MCF 10A (cell line): Measurements from ENCODE around the gene NUCKS1. TPM values are rescaled to one million over a fixed set of nuclear protein-coding genes. Genes with fewer than 3 reads are reported as not detected.
A peak's percentile ranks its signal among the peaks of the same experiment; 100 is the strongest.

ENCODE experiments used
- BruUV-seq: library from RNA; stranded (reverse); fragments of 400-500 nt; replicated peaks from 2 replicates; lab custom pipeline; 2021; lab: Mats Ljungman, UMichigan
- CTCF ChIA-PET: fragments of 300-600 bp; sonication (Branson Sonifier 250); formaldehyde crosslinking; extraction: SDS; loops from one replicate; lab custom pipeline; 2021; ENCODE audit warnings: antibody characterized with exemption, inconsistent platforms; lab: Yijun Ruan, JAX
- POLR2A ChIA-PET: fragments of 300-600, 350-650 bp; sonication (Branson Sonifier 250); formaldehyde crosslinking; extraction: SDS; loops from one replicate; lab custom pipeline; 2020; ENCODE audit warnings: antibody characterized with exemption, inconsistent platforms; lab: Yijun Ruan, JAX
- DNase-seq: peaks from one replicate; pipeline ENCODE4 v3.0.0-alpha.2; 2018; ENCODE audit not compliant: unreplicated experiment
- H3K27ac Mint-ChIP-seq: one replicate; pipeline ENCODE4 v1.8.0; 2022; ENCODE audit warnings: mild to moderate bottlenecking, low read depth, mixed read lengths; ENCODE audit not compliant: unreplicated experiment
- H3K27me3 Mint-ChIP-seq: one replicate; pipeline ENCODE4 v1.8.0; 2022; ENCODE audit warnings: mixed read lengths; ENCODE audit not compliant: insufficient read depth, unreplicated experiment
- H3K36me3 Mint-ChIP-seq: one replicate; pipeline ENCODE4 v1.8.0; 2022; ENCODE audit warnings: mild to moderate bottlenecking, moderate library complexity, mixed read lengths; ENCODE audit not compliant: insufficient read depth, unreplicated experiment
- H3K4me1 Mint-ChIP-seq: one replicate; pipeline ENCODE4 v1.8.0; 2022; ENCODE audit warnings: mixed read lengths; ENCODE audit not compliant: insufficient read depth, unreplicated experiment
- H3K4me3 Mint-ChIP-seq: one replicate; pipeline ENCODE4 v1.8.0; 2022; ENCODE audit warnings: mild to moderate bottlenecking, moderate library complexity, mixed read lengths; ENCODE audit not compliant: unreplicated experiment
- H3K9me3 Mint-ChIP-seq: one replicate; pipeline ENCODE4 v1.8.0; 2022; ENCODE audit warnings: mixed read lengths; ENCODE audit not compliant: unreplicated experiment
- intact Hi-C: fragments of 100-400 bp; cut with micrococcal nuclease; formaldehyde crosslinking; loops from 2 replicates; pipeline ENCODE4 v1.14.1; 2022
- total RNA-seq: library from RNA; stranded (reverse); gene quantifications from 2 replicates; pipeline ENCODE4 v1.2.3, GENCODE V29; 2022
- TF ChIP-seq, protein P1 (sequence below): fragments of 200-600 bp; IDR thresholded peaks from one replicate; pipeline ENCODE4 v1.8.0; 2022; ENCODE audit warnings: antibody characterized with exemption, mild to moderate bottlenecking; ENCODE audit not compliant: unreplicated experiment

NUCKS1 gene
- total RNA-seq, 1 experiment from 2014 or later = 615 TPM

DNA sequence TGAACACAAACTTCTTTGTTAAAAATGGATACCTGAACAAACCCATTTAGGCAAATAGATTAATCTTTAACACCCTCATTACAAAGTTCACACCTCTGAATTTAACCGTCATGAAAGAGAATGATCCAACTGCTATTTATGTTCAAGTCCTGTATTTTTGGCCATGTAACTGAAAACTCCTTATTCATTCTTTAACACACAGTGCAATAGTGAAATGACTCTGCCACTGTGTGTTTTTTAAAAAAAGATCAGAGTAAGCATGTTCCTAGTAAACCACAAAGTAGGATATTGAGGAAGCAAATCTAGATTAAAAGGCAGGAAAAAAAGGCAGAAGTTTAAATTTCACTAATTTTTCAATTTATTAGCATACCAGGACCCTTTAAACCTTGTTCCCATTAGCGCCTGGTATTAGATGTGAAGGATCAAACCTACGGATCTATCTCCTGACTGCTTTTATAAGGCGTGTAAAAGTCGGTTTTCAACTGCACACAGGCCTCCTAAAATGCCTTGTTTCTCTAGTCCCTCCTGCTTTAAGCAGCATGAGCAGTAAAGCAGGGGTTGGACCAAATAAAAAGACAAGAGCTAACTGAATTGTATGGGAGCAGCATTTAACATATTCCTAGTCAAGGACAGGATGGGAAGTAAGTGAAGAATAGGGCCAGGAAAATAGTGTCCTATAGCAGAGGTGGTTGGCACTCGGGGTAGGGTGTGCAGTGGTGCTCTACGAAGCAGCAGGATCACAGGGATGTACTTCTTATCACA lies 33.4 kb downstream of the NUCKS1 start:
- H3K4me1 Mint-ChIP-seq = peaks cover 15% of the 10 kb centered on the region
- CTCF ChIA-PET = interaction anchor here (1.5 kb wide), 1 partner anchor 125 kb away, joined by 3 read pairs; no protein-coding TSS in a partner anchor
- intact Hi-C loops = no loop called here
- no peak for DNase-seq
- peaks cover 97% of the 10 kb centered on the region for H3K36me3 Mint-ChIP-seq
- POLR2A ChIA-PET = no interaction called here
- H3K27ac Mint-ChIP-seq = peak overlapping the region; percentile 59
- TF ChIP-seq, protein P1, sequence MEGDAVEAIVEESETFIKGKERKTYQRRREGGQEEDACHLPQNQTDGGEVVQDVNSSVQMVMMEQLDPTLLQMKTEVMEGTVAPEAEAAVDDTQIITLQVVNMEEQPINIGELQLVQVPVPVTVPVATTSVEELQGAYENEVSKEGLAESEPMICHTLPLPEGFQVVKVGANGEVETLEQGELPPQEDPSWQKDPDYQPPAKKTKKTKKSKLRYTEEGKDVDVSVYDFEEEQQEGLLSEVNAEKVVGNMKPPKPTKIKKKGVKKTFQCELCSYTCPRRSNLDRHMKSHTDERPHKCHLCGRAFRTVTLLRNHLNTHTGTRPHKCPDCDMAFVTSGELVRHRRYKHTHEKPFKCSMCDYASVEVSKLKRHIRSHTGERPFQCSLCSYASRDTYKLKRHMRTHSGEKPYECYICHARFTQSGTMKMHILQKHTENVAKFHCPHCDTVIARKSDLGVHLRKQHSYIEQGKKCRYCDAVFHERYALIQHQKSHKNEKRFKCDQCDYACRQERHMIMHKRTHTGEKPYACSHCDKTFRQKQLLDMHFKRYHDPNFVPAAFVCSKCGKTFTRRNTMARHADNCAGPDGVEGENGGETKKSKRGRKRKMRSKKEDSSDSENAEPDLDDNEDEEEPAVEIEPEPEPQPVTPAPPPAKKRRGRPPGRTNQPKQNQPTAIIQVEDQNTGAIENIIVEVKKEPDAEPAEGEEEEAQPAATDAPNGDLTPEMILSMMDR = no peak
- no TSS peak for BruUV-seq
- H3K27me3 Mint-ChIP-seq = no peaks in the 10 kb centered on the region
- H3K4me3 Mint-ChIP-seq = no peak overlapping the region
- no peaks in the 10 kb centered on the region for H3K9me3 Mint-ChIP-seq

DNA sequence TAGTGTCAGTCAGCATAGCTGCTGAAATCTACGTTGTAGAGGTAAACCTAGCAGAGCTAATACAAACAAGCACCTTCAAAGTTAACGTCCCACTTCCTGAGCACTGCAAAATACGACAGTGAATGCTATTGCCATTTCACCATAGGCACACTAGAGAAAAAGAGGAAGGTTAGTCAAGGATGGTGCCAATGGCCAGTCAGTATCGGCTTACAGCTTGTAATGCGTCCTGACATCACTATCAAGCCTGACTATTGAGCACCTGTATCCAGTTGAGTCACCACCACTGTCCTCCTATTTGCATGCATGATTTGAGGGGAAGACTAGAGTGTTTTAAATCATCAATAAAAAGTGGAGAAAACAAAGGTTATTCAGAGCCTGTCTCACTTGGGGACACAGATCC lies 34.4 kb downstream of the NUCKS1 start:
- Mint-ChIP-seq H3K4me3 (no peak overlapping the region), H3K27ac (peak overlapping the region; percentile 59), H3K27me3 (no peaks in the 10 kb centered on the region), H3K36me3 (peaks cover 97% of the 10 kb centered on the region), H3K4me1 (peaks cover 20% of the 10 kb centered on the region), H3K9me3 (no peaks in the 10 kb centered on the region)
- BruUV-seq = no TSS peak
- intact Hi-C loops = no loop called here
- CTCF ChIA-PET = interaction anchor here (0.6 to 10.1 kb wide), 7 partner anchors 11 to 141 kb away, joined by 3 to 592 read pairs (median 11); no protein-coding TSS in a partner anchor
- POLR2A ChIA-PET = interaction anchor here (2.1 to 10.0 kb wide), 3 partner anchors 11 to 33 kb away, joined by 7 to 148 read pairs (median 10); partner anchors contain the start of gene NUCKS1
- TF ChIP-seq, protein P1 = no peak
- no peak for DNase-seq

DNA sequence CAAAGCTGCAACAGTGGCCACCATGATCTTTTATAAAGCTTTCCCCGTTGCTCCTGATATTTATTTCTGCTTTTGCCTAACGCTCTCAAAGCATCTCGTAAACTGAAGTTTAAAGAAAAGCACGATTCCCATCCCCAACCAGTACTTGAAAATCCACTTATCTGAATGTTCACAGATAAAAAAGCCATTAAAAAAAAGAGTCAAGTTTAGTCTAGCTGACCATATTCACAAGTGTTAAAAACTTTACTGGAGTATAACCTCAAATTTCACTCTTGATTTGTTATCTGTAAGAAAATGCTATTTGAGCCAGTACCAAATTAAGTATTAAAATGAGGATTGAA lies 35.1 kb downstream of the NUCKS1 start:
- peak overlapping the region; percentile 59 for H3K27ac Mint-ChIP-seq
- ChIA-PET POLR2A (interaction anchor here (0.5 to 10.0 kb wide), 15 partner anchors 12 to 1699 kb away, joined by 3 to 148 read pairs (median 5); partner anchors contain the start of genes ELK4, NUCKS1 and SLC45A3), CTCF (interaction anchor here (0.7 to 10.1 kb wide), 14 partner anchors 10 to 262 kb away, joined by 3 to 592 read pairs (median 6); no protein-coding TSS in a partner anchor)
- TF ChIP-seq, protein P1 = no peak
- H3K36me3 Mint-ChIP-seq = peaks cover 97% of the 10 kb centered on the region
- no peaks in the 10 kb centered on the region for H3K27me3 Mint-ChIP-seq
- no peak for DNase-seq
- intact Hi-C loops = no loop called here
- no peaks in the 10 kb centered on the region for H3K9me3 Mint-ChIP-seq
- peaks cover 21% of the 10 kb centered on the region for H3K4me1 Mint-ChIP-seq
- no peak overlapping the region for H3K4me3 Mint-ChIP-seq
- BruUV-seq = no TSS peak

DNA sequence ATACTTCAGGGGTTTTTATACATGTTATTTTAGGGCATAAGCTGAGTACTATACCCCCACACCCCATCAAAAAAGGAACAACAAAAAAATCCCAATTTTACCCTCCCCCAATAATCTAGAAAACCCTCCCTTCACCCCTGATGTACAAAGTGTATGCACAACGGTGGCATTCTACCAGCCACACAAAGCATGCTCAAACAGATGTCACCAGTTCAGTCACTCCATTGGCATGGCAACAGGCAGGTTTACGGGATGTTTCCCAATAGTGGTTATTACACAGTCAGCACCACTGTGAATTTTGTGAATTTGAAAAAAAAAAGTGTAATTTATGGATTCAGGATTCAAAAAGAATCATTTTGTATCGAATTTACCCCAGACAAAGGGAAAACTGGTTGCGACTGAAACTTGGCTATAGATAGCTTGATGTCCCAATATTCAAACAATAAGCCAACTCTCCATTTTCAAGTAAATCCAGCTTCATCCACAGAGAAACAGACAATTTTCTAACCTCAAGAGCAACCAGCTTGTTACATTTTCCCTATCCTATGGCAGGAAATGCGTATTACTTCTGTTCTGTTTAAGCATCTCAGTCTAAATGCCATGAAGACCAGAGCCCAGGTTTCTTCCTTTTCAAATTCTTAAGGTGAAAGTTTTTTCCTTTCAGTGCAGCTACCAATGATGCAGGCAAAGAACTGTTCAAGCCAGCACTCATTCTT lies 35.6 kb downstream of the NUCKS1 start:
- TF ChIP-seq, protein P1 = no peak
- Mint-ChIP-seq H3K4me1 (peaks cover 23% of the 10 kb centered on the region), H3K27me3 (no peaks in the 10 kb centered on the region), H3K36me3 (peaks cover 97% of the 10 kb centered on the region), H3K9me3 (no peaks in the 10 kb centered on the region), H3K27ac (peak overlapping the region; percentile 59), H3K4me3 (no peak overlapping the region)
- ChIA-PET POLR2A (interaction anchor here (0.5 to 10.0 kb wide), 19 partner anchors 11 to 1700 kb away, joined by 3 to 148 read pairs (median 5); partner anchors contain the start of genes ELK4, NUCKS1, SLC41A1 and SLC45A3), CTCF (interaction anchor here (0.7 to 10.1 kb wide), 15 partner anchors 10 to 263 kb away, joined by 3 to 592 read pairs (median 6); no protein-coding TSS in a partner anchor)
- peak; percentile 53 for DNase-seq
- intact Hi-C loops = no loop called here
- no TSS peak for BruUV-seq
